Measurements from ENCODE around the gene LTBR. TPM values are rescaled to one million over a fixed set of nuclear protein-coding genes. Genes with fewer than 3 reads are reported as not detected.
A peak's percentile ranks its signal among the peaks of the same experiment; 100 is the strongest.

LTBR gene
- total RNA-seq, 2 experiments from 2014 or later, result 1.5 to 1.6 TPM

- no peak for ATAC-seq
- POLR2A ChIA-PET, result interaction anchor here (0.6 to 3.1 kb wide), 12 partner anchors 9 to 197 kb away, joined by 3 to 12 read pairs (median 4); partner anchors contain the start of genes CD27 and GAPDH
- intact Hi-C loops (cut with micrococcal nuclease), result loop anchor here (10.0 kb wide), 3 partner anchors 86 to 196 kb away; partner anchors contain the start of gene GAPDH
- Mint-ChIP-seq H3K27me3 (no peaks in the 10 kb centered on the region), H3K27ac (no peak overlapping the region), H3K4me3 (no peak overlapping the region), H3K36me3 (ENCODE audit: low read depth) (peaks cover 25% of the 10 kb centered on the region), H3K9me3 (no peaks in the 10 kb centered on the region), H3K4me1 (ENCODE audit: low read depth) (peaks cover 48% of the 10 kb centered on the region)
- CTCF ChIA-PET, result interaction anchor here (0.8 to 2.1 kb wide), 11 partner anchors 10 to 132 kb away, joined by 3 to 8 read pairs (median 3); partner anchors contain the start of gene VAMP1
- TF ChIP-seq CTCF (IDR thresholded peaks at IDR 0.05), result no peak
- no peak for DNase-seq
Measured at GRCh38 chr12:6338955-6339354, 45.0 kb upstream of the LTBR start.

- no peak for TF ChIP-seq CTCF (IDR thresholded peaks at IDR 0.05)
- ATAC-seq (no peak), DNase-seq (peak; percentile 59)
- intact Hi-C loops (cut with micrococcal nuclease), result no loop called here
- Mint-ChIP-seq H3K27ac (no peak overlapping the region), H3K36me3 (ENCODE audit: low read depth) (peaks cover 13% of the 10 kb centered on the region), H3K27me3 (no peaks in the 10 kb centered on the region), H3K9me3 (no peaks in the 10 kb centered on the region), H3K4me3 (no peak overlapping the region), H3K4me1 (ENCODE audit: low read depth) (peaks cover 39% of the 10 kb centered on the region)
- POLR2A ChIA-PET, result interaction anchor here (1.0 to 3.1 kb wide), 8 partner anchors 9 to 125 kb away, joined by 3 to 12 read pairs (median 5); partner anchors contain the start of gene CD27
- CTCF ChIA-PET, result interaction anchor here (0.8 to 2.1 kb wide), 9 partner anchors 14 to 130 kb away, joined by 3 to 8 read pairs (median 4); partner anchors contain the start of genes CD27 and VAMP1
Measured at GRCh38 chr12:6340032-6340638, 43.8 kb upstream of the LTBR start.

- Mint-ChIP-seq H3K4me3 (no peak overlapping the region), H3K27me3 (no peaks in the 10 kb centered on the region), H3K4me1 (ENCODE audit: low read depth) (peaks cover 39% of the 10 kb centered on the region), H3K36me3 (ENCODE audit: low read depth) (peaks cover 9% of the 10 kb centered on the region), H3K27ac (no peak overlapping the region), H3K9me3 (no peaks in the 10 kb centered on the region)
- no peak for TF ChIP-seq CTCF (IDR thresholded peaks at IDR 0.05)
- ChIA-PET POLR2A (interaction anchor here (1.2 to 3.1 kb wide), 5 partner anchors 16 to 125 kb away, joined by 3 to 12 read pairs (median 4); no protein-coding TSS in a partner anchor), CTCF (interaction anchor here (0.8 to 2.1 kb wide), 6 partner anchors 15 to 130 kb away, joined by 3 to 8 read pairs (median 4); partner anchors contain the start of genes CD27 and VAMP1)
- DNase-seq (no peak), ATAC-seq (no peak)
- intact Hi-C loops (cut with micrococcal nuclease), result no loop called here
Measured at GRCh38 chr12:6340745-6341416, 43.1 kb upstream of the LTBR start.

- Mint-ChIP-seq H3K27me3 (no peaks in the 10 kb centered on the region), H3K27ac (no peak within 1 kb of the TSS), H3K4me1 (ENCODE audit: low read depth) (peaks cover 40% of the 10 kb centered on the region), H3K4me3 (no peak within 1 kb of the TSS), H3K9me3 (no peaks in the 10 kb centered on the region), H3K36me3 (ENCODE audit: low read depth) (peaks cover 7% of the 10 kb centered on the region)
- TF ChIP-seq CTCF (IDR thresholded peaks at IDR 0.05), result no peak
- intact Hi-C loops (cut with micrococcal nuclease), result no loop called here
- POLR2A ChIA-PET, result interaction anchor here (0.6 to 3.1 kb wide), 8 partner anchors 16 to 281 kb away, joined by 3 to 12 read pairs (median 4); no protein-coding TSS in a partner anchor
- peak; percentile 62 for DNase-seq
- peak; percentile 27 for ATAC-seq
- CTCF ChIA-PET, result interaction anchor here (1.3 kb wide), 1 partner anchor 9 kb away, joined by 4 read pairs; no protein-coding TSS in a partner anchor
Measured at GRCh38 chr12:6341417-6342139, 42.4 kb upstream of the LTBR start, which contains the start of gene TNFRSF1A. Gene TNFRSF1A, minus strand, starts transcription at chr12:6342076. Its CDS starts 262 bp downstream, at chr12:6341814.

Measured in activated CD8-positive, alpha-beta T cell treated with anti-CD3 and anti-CD28 coated beads for 36 hours (primary cell).